Measurements from ENCODE around the gene AFF3.
"Not testable (repeated sequence)": the region's sequence is repeated elsewhere in the genome, so short reads cannot be mapped to it uniquely, and the experiment has no call there.

AFF3 gene

DNA sequence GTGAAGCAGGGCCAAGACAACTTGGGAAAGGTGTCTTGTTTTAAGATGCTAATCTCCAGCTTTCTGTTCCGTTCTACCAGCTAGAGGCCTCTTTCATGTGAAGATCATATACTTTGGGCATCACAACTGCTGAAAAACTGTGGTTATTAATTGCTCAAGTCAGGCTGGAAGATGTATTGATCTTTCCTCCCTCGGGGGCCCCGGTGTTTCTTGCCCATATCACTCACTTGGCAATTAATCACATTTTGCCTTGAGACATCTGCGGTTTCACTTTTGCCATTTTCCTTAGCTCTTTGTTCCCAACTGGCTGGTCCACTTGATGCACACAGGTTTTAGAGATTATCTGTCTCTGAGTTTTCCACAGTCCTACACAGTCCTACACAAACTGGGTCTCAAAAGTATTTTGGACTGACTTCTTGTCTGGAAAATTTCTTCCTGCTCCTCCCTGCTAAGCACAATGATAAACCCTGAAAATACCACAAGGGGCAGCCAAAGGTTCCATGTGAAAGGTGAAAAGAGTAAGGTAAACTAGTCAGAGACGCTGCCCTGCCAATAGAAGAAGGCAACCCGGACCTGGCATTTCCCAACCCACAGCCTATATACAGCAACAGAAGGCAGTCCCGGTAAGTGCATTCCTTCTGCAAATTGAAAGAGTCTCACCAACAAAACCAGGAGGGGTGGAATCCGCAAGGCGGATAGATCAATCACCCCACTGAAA lies 181.0 kb downstream of the AFF3 start:
- Histone ChIP-seq H3K9me3 (ENCODE audit: control insufficient read depth, insufficient read depth, low read length) (no peaks in the 10 kb centered on the region), H3K4me3 (ENCODE audit: low read depth, low read length) (no peak overlapping the region), H3K9ac (ENCODE audit: low read depth, low read length) (no peak overlapping the region), H3K4me1 (ENCODE audit: control insufficient read depth, insufficient read depth, low read length) (peaks cover 11% of the 10 kb centered on the region), H3K36me3 (ENCODE audit: control insufficient read depth, insufficient read depth, low read length) (no peaks in the 10 kb centered on the region), H3K27me3 (ENCODE audit: control insufficient read depth, insufficient read depth, low read length) (no peaks in the 10 kb centered on the region)

DNA sequence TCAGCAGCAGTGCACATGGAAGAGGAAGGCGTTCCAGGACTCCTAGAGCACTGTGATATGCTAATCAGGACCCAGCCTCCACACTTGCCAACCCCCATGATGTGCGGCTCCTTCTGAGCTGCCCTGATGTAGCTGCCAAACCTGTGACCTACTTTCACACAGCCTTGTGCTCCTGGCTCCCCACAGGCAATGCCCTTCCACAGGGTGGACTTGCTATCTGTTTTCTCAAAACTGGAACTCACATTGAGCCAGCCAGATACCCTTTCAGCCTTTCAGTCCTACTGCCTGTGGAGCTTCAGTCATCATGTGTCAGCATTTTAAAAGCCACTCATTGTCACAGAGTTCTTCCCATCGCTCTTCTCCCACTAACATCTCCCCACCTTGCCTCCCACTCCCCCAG lies 181.6 kb downstream of the AFF3 start:
- H3K4me3 ChIP-seq (ENCODE audit: low read depth, low read length) = no peak overlapping the region
- H3K36me3 ChIP-seq (ENCODE audit: control insufficient read depth, insufficient read depth, low read length) = no peaks in the 10 kb centered on the region
- no peaks in the 10 kb centered on the region for H3K27me3 ChIP-seq (ENCODE audit: control insufficient read depth, insufficient read depth, low read length)
- H3K4me1 ChIP-seq (ENCODE audit: control insufficient read depth, insufficient read depth, low read length) = peaks cover 11% of the 10 kb centered on the region
- H3K9me3 ChIP-seq (ENCODE audit: control insufficient read depth, insufficient read depth, low read length) = no peaks in the 10 kb centered on the region
- H3K9ac ChIP-seq (ENCODE audit: low read depth, low read length) = no peak overlapping the region

DNA sequence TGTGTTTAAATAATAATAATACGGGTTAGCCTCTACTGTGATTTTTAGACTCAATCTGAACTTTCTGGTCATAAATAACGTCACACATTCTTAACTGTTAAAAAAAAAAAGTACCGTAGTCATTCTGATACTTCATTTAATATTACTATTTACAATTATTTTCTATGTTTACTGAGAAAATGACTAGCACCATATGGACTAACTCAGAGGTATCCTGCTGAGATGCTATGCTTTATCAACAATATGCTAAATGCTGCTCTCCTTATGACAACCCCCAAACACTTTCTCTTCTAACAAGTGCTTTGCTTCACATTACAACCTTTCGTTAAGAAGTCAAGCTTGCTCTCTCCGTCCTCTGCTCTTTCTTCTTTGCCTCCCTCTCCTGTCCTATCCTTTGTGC lies 182.1 kb downstream of the AFF3 start:
- H3K36me3 ChIP-seq (ENCODE audit: control insufficient read depth, insufficient read depth, low read length) = no peaks in the 10 kb centered on the region
- H3K4me1 ChIP-seq (ENCODE audit: control insufficient read depth, insufficient read depth, low read length) = peaks cover 11% of the 10 kb centered on the region
- H3K9ac ChIP-seq (ENCODE audit: low read depth, low read length) = no peak overlapping the region
- no peaks in the 10 kb centered on the region for H3K9me3 ChIP-seq (ENCODE audit: control insufficient read depth, insufficient read depth, low read length)
- H3K4me3 ChIP-seq (ENCODE audit: low read depth, low read length) = no peak overlapping the region
- no peaks in the 10 kb centered on the region for H3K27me3 ChIP-seq (ENCODE audit: control insufficient read depth, insufficient read depth, low read length)

DNA sequence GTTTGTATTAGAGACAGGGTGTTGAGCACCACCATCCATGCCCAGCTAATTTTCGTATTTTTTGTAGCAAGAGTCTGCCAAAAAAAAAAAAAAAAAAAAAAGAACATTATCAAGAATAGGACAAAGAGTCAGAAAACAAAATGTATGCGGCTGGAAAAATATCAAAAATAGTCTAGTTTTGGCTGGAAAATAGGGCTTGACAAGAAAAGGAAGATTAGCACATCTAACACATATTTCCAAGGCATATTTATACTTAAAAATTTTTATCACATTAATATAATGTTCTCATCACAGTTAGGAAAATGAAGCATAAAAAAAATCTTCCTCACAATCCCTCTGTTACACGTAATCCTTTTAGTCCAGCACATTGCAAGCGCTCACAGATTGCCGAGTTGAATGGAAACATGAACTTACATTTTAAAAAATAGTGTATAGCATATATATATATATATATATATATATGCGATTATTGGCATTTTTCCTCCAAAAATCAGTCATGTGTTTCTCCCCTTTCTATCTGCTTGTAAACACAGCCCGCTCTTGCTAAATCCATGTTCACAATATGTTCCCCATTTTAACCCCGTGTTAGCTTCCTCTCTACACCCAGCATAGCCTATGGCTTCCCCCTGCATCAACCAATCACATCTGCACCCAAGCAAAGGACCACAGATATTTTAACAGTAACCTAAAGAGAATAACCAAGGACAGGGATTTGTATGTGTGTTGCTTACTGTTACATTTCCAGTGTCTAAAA lies 183.0 kb downstream of the AFF3 start:
- no peak overlapping the region for H3K4me3 ChIP-seq (ENCODE audit: low read depth, low read length)
- H3K4me1 ChIP-seq (ENCODE audit: control insufficient read depth, insufficient read depth, low read length) = peaks cover 11% of the 10 kb centered on the region
- H3K9me3 ChIP-seq (ENCODE audit: control insufficient read depth, insufficient read depth, low read length) = no peaks in the 10 kb centered on the region
- no peak overlapping the region for H3K9ac ChIP-seq (ENCODE audit: low read depth, low read length)
- no peaks in the 10 kb centered on the region for H3K27me3 ChIP-seq (ENCODE audit: control insufficient read depth, insufficient read depth, low read length)
- H3K36me3 ChIP-seq (ENCODE audit: control insufficient read depth, insufficient read depth, low read length) = no peaks in the 10 kb centered on the region

DNA sequence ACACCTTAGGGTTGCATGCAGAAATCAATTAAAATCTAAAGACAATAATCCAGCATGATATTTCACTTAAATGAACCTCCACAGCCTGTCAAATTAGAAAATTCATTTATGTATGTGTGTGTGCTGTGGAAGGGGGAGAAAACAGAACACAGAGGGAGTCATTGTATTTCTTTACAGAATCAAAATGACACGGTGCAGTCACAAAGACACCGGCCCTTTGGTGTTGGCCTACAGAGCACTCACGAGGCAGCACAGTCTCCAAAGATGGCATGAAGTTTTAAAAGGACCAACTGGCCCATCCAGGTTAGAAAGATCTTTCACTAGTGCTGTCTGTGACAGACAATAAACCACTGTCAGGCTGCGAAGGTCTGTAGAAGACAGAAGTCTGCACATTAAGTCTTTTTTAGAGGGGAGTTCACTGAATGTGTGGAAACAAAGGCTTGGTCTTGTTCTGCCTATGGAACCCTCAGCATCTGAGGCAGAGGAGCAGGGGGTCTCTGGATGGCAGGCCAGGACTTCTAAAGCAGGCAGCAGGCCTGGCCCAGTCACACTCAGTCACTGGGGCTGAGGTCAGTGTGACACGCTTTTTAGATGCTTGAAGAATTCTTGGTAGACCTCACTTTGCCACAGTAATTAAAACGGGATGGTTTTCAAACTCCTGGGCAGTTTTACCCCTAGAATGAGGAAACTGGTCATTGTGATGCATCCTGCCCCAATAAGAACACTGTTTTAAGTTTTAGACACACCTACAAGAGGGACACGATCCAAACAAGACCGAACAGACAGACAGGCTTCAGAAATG lies 184.9 kb downstream of the AFF3 start:
- no peaks in the 10 kb centered on the region for H3K9me3 ChIP-seq (ENCODE audit: control insufficient read depth, insufficient read depth, low read length)
- H3K36me3 ChIP-seq (ENCODE audit: control insufficient read depth, insufficient read depth, low read length) = no peaks in the 10 kb centered on the region
- no peaks in the 10 kb centered on the region for H3K27me3 ChIP-seq (ENCODE audit: control insufficient read depth, insufficient read depth, low read length)
- H3K4me3 ChIP-seq (ENCODE audit: low read depth, low read length) = no peak overlapping the region
- no peak overlapping the region for H3K9ac ChIP-seq (ENCODE audit: low read depth, low read length)
- H3K4me1 ChIP-seq (ENCODE audit: control insufficient read depth, insufficient read depth, low read length) = peaks cover 11% of the 10 kb centered on the region

DNA sequence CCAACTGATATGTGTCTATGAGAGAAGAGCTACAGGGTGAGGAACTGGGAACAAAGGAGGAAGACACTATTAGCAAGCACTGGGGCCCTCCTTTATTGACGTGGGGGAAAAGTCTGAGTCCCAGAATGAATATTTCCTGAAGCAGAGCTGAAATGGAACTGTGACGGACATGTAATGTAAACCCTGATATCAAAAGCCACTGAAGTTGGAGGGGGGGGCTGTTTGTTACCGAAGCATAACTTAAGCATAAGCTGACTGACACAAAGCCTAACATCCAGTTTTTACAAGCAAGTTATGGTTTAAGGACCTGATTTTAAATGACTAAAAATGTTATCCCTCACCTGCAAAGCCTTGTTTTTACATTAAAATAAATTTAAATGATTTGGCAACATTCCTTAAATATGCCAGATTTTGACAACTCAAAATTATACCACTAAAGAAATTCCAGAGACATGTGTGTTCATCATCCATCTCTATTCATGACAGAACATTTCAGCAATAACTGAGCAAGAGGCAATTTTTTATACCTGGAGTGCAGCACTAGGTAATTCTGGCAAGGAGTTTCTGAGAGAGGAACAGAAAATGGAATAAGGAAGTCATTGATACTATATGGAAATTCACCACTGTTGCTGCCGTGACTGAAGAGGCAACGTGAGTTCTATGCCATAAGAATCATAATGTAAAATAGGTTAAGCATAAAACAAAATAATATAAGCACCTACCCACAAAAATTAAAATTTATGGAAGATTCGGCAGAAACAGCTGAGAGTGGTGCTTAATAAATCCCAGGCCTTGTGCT lies 186.0 kb downstream of the AFF3 start:
- peaks cover 11% of the 10 kb centered on the region for H3K4me1 ChIP-seq (ENCODE audit: control insufficient read depth, insufficient read depth, low read length)
- no peak overlapping the region for H3K9ac ChIP-seq (ENCODE audit: low read depth, low read length)
- H3K9me3 ChIP-seq (ENCODE audit: control insufficient read depth, insufficient read depth, low read length) = no peaks in the 10 kb centered on the region
- H3K36me3 ChIP-seq (ENCODE audit: control insufficient read depth, insufficient read depth, low read length) = no peaks in the 10 kb centered on the region
- H3K4me3 ChIP-seq (ENCODE audit: low read depth, low read length) = no peak overlapping the region
- H3K27me3 ChIP-seq (ENCODE audit: control insufficient read depth, insufficient read depth, low read length) = no peaks in the 10 kb centered on the region

DNA sequence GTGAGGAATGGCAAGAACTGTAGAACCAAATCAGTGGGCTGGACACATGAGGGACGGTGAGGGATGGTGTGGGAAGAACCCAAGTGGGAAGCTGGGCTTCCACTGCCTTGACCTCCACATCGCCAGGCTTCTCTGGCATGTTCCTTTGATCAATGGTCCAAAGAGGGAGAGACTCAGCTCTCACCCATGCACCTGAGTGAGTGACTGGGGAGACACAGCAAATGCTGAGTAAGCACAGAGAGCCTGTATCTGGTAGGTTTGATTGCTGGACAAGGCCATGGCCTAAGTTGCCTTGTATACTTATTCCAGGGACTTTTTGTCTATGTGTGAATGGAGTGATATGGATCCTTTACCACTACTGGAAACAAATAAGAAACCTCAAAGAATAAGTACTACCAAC lies 188.6 kb downstream of the AFF3 start:
- Histone ChIP-seq H3K27me3 (ENCODE audit: control insufficient read depth, insufficient read depth, low read length) (no peaks in the 10 kb centered on the region), H3K36me3 (ENCODE audit: control insufficient read depth, insufficient read depth, low read length) (no peaks in the 10 kb centered on the region), H3K4me3 (ENCODE audit: low read depth, low read length) (no peak overlapping the region), H3K4me1 (ENCODE audit: control insufficient read depth, insufficient read depth, low read length) (no peaks in the 10 kb centered on the region), H3K9ac (ENCODE audit: low read depth, low read length) (no peak overlapping the region), H3K9me3 (ENCODE audit: control insufficient read depth, insufficient read depth, low read length) (no peaks in the 10 kb centered on the region)

DNA sequence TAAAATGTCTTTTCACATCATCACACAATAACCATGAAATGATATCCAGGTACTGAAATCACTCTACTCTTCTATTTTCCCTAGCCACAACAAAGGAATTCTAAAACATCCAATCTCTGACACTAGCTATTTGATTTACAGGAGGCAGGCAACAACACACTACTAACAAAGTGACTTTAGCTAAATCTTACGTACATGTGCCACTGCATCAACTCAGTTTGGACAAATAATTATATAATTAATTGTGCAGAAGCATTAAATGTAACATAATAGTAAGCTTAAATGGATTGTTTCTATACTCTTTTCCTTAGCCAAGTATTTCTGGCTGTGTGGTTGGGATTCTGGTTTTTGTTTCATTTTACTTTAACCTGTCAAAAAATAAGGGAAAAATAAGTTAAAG lies 192.4 kb downstream of the AFF3 start:
- no peak overlapping the region for H3K4me3 ChIP-seq (ENCODE audit: low read depth, low read length)
- no peaks in the 10 kb centered on the region for H3K4me1 ChIP-seq (ENCODE audit: control insufficient read depth, insufficient read depth, low read length)
- H3K9me3 ChIP-seq (ENCODE audit: control insufficient read depth, insufficient read depth, low read length) = no peaks in the 10 kb centered on the region
- H3K36me3 ChIP-seq (ENCODE audit: control insufficient read depth, insufficient read depth, low read length) = no peaks in the 10 kb centered on the region
- no peaks in the 10 kb centered on the region for H3K27me3 ChIP-seq (ENCODE audit: control insufficient read depth, insufficient read depth, low read length)
- no peak overlapping the region for H3K9ac ChIP-seq (ENCODE audit: low read depth, low read length)

DNA sequence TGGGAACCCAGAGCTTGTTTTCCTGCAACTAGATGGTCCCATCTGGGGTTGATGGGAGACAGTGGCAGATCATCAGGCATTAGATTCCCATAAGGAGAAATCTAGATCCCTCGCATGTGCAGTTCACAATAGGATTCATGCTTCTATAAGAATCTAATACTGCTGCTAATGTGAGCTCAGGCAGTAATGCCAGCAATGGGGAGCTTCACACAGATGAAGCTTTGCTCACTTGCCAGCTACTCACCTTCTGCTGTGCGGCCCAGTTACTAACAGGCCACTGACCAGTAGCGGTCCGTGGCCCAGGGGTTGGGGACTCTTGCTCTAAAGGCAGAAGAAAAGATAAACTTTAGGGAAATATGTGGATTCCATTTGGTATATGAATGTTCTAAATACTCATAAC lies 192.9 kb downstream of the AFF3 start:
- Histone ChIP-seq H3K27me3 (ENCODE audit: control insufficient read depth, insufficient read depth, low read length) (no peaks in the 10 kb centered on the region), H3K4me3 (ENCODE audit: low read depth, low read length) (no peak overlapping the region), H3K4me1 (ENCODE audit: control insufficient read depth, insufficient read depth, low read length) (no peaks in the 10 kb centered on the region), H3K9me3 (ENCODE audit: control insufficient read depth, insufficient read depth, low read length) (no peaks in the 10 kb centered on the region), H3K36me3 (ENCODE audit: control insufficient read depth, insufficient read depth, low read length) (no peaks in the 10 kb centered on the region), H3K9ac (ENCODE audit: low read depth, low read length) (no peak overlapping the region)

DNA sequence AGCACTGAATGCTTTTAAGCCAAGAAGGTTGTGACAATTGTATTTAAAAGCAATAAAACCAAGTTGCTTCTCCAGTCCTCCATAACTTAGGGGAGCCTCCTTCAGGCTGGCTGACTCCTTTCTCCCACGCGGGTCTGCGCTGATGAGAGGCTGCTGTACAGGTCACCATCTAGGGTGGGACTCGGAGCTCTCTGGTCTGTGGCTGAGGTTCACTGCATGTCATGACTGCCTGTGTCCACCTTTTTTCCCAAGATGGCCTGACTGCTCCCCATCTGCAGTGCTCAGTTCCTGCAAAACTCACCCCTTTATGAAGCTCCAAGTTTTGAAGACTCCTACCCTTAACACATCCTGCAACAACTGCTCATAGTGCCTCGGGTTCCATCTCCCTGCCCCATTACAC lies 194.4 kb downstream of the AFF3 start:
- no peak overlapping the region for H3K9ac ChIP-seq (ENCODE audit: low read depth, low read length)
- no peaks in the 10 kb centered on the region for H3K9me3 ChIP-seq (ENCODE audit: control insufficient read depth, insufficient read depth, low read length)
- no peaks in the 10 kb centered on the region for H3K36me3 ChIP-seq (ENCODE audit: control insufficient read depth, insufficient read depth, low read length)
- H3K4me3 ChIP-seq (ENCODE audit: low read depth, low read length) = no peak overlapping the region
- no peaks in the 10 kb centered on the region for H3K4me1 ChIP-seq (ENCODE audit: control insufficient read depth, insufficient read depth, low read length)
- H3K27me3 ChIP-seq (ENCODE audit: control insufficient read depth, insufficient read depth, low read length) = no peaks in the 10 kb centered on the region

DNA sequence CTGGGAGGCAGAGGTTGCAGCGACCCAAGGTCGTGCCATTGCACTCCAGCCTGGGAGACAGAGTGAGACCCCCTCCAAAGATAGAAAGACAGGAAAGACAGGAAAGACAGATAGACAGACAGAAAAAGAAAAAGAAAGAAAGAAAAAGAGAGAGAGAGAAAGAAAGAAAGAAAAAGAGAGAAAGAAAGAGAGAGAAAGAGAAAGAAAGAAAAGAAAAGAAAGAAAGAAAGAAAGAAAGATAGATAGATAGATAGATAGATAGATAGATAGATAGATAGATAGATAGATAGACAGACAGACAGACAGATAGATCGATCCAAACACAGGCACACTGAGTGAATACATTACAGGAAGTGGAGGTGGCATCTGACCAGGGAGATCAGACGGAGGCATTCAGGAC lies 195.0 kb downstream of the AFF3 start:
- not testable (repeated sequence) for H3K9ac ChIP-seq (ENCODE audit: low read depth, low read length); H3K4me3 ChIP-seq (ENCODE audit: low read depth, low read length); H3K9me3 ChIP-seq (ENCODE audit: control insufficient read depth, insufficient read depth, low read length); H3K4me1 ChIP-seq (ENCODE audit: control insufficient read depth, insufficient read depth, low read length); H3K27me3 ChIP-seq (ENCODE audit: control insufficient read depth, insufficient read depth, low read length); H3K36me3 ChIP-seq (ENCODE audit: control insufficient read depth, insufficient read depth, low read length)
